Hematopoietic multipotent progenitor cell treated with erythropoietin and hydrocortisone succinate and interleukin-3 and kit ligand, for 6 days (in vitro differentiated cells): ENCODE results near the gene APOC3.
"Not testable (repeated sequence)": the region's sequence is repeated elsewhere in the genome, so short reads cannot be mapped to it uniquely, and the experiment has no call there.

Experiments used
- DNase-seq: peaks from one replicate; pipeline ENCODE4 v3.0.0-alpha.2; 2015

The APOC3 gene

DNA sequence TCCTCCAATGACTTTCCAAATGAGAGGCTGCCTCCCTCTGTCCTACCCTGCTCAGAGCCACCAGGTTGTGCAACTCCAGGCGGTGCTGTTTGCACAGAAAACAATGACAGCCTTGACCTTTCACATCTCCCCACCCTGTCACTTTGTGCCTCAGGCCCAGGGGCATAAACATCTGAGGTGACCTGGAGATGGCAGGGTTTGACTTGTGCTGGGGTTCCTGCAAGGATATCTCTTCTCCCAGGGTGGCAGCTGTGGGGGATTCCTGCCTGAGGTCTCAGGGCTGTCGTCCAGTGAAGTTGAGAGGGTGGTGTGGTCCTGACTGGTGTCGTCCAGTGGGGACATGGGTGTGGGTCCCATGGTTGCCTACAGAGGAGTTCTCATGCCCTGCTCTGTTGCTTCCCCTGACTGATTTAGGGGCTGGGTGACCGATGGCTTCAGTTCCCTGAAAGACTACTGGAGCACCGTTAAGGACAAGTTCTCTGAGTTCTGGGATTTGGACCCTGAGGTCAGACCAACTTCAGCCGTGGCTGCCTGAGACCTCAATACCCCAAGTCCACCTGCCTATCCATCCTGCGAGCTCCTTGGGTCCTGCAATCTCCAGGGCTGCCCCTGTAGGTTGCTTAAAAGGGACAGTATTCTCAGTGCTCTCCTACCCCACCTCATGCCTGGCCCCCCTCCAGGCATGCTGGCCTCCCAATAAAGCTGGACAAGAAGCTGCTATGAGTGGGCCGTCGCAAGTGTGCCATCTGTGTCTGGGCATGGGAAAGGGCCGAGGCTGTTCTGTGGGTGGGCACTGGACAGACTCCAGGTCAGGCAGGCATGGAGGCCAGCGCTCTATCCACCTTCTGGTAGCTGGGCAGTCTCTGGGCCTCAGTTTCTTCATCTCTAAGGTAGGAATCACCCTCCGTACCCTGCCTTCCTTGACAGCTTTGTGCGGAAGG, 2.9 kb downstream of the APOC3 start:
- DNase-seq: no peak

GRCh38 chr11:116833491-116833815, 3.7 kb downstream of the APOC3 start:
- no peak for DNase-seq

GRCh38 chr11:116833816-116834534, 4.3 kb downstream of the APOC3 start:
- no peak for DNase-seq

GRCh38 chr11:116834535-116835041, 4.9 kb downstream of the APOC3 start:
- DNase-seq: not testable (repeated sequence)

GRCh38 chr11:116835042-116835772, 5.5 kb downstream of the APOC3 start:
- DNase-seq: peak; percentile 49

DNA sequence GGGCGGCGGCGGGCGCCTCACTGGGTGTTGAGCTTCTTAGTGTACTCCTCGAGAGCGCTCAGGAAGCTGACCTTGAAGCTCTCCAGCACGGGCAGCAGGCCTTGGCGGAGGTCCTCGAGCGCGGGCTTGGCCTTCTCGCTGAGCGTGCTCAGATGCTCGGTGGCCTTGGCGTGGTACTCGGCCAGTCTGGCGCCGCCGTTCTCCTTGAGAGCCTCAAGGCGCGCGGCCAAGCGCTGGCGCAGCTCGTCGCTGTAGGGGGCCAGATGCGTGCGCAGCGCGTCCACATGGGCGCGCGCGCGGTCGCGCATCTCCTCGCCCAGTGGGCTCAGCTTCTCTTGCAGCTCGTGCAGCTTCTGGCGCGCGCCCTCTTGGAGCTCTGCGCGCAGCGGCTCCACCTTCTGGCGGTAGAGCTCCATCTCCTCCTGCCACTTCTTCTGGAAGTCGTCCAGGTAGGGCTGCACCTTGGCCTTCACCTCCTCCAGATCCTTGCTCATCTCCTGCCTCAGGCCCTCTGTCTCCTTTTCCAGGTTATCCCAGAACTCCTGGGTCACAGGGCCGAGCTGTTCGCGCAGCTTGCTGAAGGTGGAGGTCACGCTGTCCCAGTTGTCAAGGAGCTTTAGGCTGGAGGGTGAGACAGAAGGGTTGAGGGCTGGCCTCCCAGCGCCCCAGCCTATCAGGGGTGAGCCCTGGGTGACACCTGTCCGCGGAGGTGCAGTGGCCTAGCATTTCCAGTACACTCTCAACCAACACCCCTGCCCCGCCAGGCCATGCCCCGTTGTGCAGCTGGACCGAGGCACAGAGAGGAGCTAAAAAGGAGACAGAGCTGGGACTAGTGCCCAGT, 6.3 kb downstream of the APOC3 start:
- DNase-seq: peak; percentile 95

GRCh38 chr11:116836632-116836991, 6.9 kb downstream of the APOC3 start:
- no peak for DNase-seq

- DNase-seq: no peak
Observed at GRCh38 chr11:116837231-116838091, 7.8 kb downstream of the APOC3 start, which contains the start of gene APOA1. APOA1 (minus strand) TSS chr11:116837622; CDS start chr11:116837387, 235 bp downstream.

GRCh38 chr11:116838321-116839084, 8.8 kb downstream of the APOC3 start:
- no peak for DNase-seq

DNA sequence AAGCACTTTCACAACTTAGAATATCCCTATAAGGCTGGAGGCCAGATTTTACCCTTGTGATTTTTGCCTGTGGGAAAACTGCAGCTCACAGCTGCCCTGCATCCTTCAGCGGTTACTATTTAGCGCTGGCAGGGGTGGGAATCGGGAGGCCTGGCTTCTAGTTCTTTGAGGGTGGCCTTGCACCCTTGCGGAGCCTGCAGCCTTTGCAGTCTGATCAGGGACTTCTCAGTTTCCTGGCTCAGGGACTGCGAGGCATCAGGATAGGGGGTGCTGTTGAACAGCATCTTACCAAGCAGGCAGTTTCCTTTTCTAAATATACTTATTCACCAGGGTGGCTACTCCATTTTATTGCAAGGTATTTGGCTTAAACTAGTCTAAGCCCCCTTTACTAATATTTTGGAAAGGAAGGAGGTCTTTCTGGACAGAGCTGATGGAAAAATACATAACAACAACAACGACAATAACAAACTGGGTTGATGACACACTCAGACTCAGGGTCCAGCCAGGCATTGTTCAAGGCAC, 10.6 kb downstream of the APOC3 start:
- DNase-seq: peak; percentile 33

DNA sequence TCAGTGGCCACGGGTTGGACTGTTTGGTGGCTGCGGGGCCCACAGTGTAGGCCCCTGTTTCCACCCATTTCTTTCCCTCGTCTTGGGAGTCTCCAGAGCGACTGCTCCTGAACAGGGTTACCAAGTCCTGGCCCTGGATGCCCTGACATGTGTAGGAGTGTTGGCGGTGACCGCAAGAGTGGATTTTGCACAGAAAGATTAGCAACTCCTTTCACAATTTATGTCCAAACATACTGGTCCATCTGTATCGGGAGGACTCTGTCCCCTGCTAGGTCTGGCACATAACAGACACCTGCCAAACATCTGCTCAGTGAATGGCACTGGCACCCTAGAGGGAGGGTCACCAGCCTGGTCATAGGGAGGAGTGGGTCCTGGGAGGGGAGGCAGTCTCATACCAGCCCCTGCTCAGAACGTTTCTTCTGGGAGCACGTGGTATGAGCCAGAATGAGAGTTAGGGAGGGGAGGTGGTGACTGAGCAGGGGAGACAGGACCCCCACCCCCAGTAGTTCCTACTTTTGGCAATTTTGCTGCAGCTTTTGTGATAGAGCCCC, 11.1 kb downstream of the APOC3 start:
- no peak for DNase-seq

DNA sequence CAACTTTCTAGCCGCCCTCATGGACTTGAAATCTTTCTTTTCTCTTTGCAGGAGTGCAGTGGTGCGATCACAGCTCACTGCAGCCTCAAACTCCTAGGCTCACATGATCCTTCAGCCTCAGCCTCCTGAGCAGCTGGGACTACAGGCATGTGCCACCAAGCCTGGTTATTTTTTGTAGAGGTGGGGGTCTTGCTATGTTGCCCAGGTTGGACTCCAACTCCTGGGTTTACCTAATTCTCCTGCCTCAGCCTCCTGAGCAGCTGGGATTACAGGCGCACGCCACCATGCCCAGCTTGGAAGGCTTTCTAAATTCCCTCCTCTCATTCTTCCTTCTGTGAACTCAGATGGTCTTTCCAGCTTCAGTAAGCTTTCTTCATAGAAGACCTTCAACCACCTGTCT, 12.4 kb downstream of the APOC3 start:
- DNase-seq: no peak

- DNase-seq: no peak
Observed at GRCh38 chr11:116842909-116843308, 13.2 kb downstream of the APOC3 start.

GRCh38 chr11:116843661-116844060, 14.0 kb downstream of the APOC3 start:
- no peak for DNase-seq

- DNase-seq: no peak
Observed at GRCh38 chr11:116844722-116845121, 15.0 kb downstream of the APOC3 start.

GRCh38 chr11:116847612-116848011, 17.9 kb downstream of the APOC3 start:
- no peak for DNase-seq

DNA sequence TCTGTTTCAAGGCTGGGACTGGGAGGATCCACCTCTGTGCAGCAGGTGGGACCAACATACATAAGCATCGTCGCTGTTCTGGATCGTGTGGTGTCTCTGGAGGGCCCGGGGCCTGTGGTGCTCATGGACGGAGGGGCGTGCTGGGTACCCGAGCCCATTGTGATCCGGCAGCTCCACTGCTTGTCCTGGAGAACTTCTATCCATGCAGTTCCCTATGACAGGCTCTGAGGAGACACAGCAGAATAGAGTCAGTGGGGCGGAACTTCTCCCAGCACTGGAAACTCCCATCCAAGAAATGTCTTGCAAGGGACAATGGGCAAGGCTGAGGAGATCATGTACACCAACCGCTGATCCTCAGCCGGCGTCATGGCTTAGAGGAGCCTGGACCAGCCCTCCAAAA, 19.4 kb downstream of the APOC3 start:
- DNase-seq: no peak

GRCh38 chr11:116849486-116849885, 19.8 kb downstream of the APOC3 start:
- no peak for DNase-seq

DNA sequence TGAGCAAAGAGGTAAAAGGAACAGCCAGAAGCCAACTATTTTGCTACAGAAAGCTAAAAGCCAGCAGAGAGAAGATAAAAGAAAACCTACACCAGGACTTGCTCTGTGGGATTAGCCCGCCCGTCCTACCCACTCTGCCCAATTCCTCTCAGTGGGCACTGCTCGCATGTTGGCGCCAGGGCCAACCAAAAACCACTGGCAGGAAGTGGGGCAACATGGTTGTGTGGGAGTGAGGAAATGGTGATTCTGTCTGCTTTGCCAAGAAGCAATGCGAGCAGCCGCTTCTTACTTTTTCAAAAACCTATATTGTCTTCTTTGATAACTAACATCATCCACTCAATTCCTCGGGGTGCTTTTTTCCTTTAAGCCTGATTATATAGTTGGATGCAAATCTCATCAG, 21.9 kb downstream of the APOC3 start:
- DNase-seq: peak; percentile 73
